ENCODE data around the gene CPSF3. TPM values are rescaled to one million over a fixed set of nuclear protein-coding genes. Genes with fewer than 3 reads are reported as not detected.

Gene CPSF3
- total and polyA plus RNA-seq, 2 of the 8 experiments (the other 6 are each of a cell fraction or from before 2014, with no cell fraction given) = 44.5 to 93.3 TPM

DNA sequence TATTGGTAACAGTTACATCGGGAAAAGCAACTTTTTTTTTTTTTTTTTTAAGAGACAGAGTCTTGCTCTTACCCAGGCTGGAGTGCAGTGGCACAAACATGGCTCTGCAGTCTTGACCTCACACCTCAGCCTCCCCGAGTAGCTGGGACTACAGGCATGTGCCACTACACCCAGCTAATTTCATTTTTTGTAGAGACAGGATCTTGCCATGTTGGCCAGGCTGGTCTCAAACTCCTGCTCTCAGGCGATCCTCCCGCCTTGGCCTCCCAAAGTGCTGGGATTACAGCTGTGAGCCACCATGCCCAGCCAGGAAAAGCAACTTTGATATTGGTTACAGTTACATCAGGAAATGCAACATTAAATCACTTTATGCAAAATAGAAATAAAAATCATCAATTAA lies 4.7 kb upstream of the CPSF3 start:
- FAIRE-seq = no peak
- H2BK20ac ChIP-seq (ENCODE audit: low read length) = no peak overlapping the region
- peaks cover 5% of the 10 kb centered on the region for H3K79me1 ChIP-seq (ENCODE audit: low read depth, low read length)
- DNase-seq (ENCODE audit: low read depth in 1 of 2, low spot score in 2 of 2) = no peak
- peaks cover 0 to 9% (median 6%) of the 10 kb centered on the region in 4 experiments; a peak in 4 of 7 replicates for H3K4me1 ChIP-seq (replicated peaks in 1 of 4; ENCODE audit: control insufficient read depth in 3 of 4, insufficient read depth in 4 of 4, low read length in 3 of 4)
- ChIA-PET POLR2A (ENCODE audit: partially characterized antibody) (no interaction called here), CTCF (ENCODE audit: partially characterized antibody) (interaction anchor here (0.6 to 1.9 kb wide), 3 partner anchors 48 to 307 kb away, joined by 3 to 11 read pairs (median 5); no protein-coding TSS in a partner anchor)
- H3K4me3 ChIP-seq (ENCODE audit: extremely low read depth in 1 of 4, insufficient read depth in 2 of 4, low read depth in 3 of 4, low read length in 4 of 4) = no peak overlapping the region
- no peak overlapping the region for H3K56ac ChIP-seq (replicated peaks; ENCODE audit: insufficient read length, low read depth, low read length)
- no peak overlapping the region for H2AFZ ChIP-seq (ENCODE audit: low read length)
- H3K23ac ChIP-seq (ENCODE audit: insufficient read length) = no peak overlapping the region
- H3K4ac ChIP-seq (replicated peaks; ENCODE audit: insufficient read length, low read depth, low read length) = no peak overlapping the region
- no peak overlapping the region for H2BK15ac ChIP-seq (ENCODE audit: low read length)
- no peak overlapping the region for H2BK120ac ChIP-seq (replicated peaks; ENCODE audit: low read depth, low read length)
- no peak overlapping the region for H3K4me2 ChIP-seq (ENCODE audit: insufficient read depth in 1 of 2, low read depth in 2 of 2, low read length in 2 of 2)
- no peak overlapping the region for H3K27ac ChIP-seq (ENCODE audit: low read depth, low read length)
- H4K91ac ChIP-seq (replicated peaks; ENCODE audit: insufficient read length, low read length) = no peak overlapping the region
- peaks cover 10% of the 10 kb centered on the region for H3K23me2 ChIP-seq (ENCODE audit: low read depth, low read length)
- H3K9ac ChIP-seq (replicated peaks in 1 of 4; ENCODE audit: extremely low read depth in 1 of 4, low read depth in 3 of 4, low read length in 3 of 4) = no peak overlapping the region
- no peak overlapping the region for H2AK5ac ChIP-seq (ENCODE audit: low read depth, low read length)
- H2BK12ac ChIP-seq (ENCODE audit: low read depth, low read length) = no peak overlapping the region
- peaks cover 0 to 9% (median 4%) of the 10 kb centered on the region in 4 experiments; a peak in 4 of 7 replicates for H3K27me3 ChIP-seq (replicated peaks in 1 of 4; ENCODE audit: control insufficient read depth in 3 of 4, extremely low read depth in 1 of 4, insufficient read depth in 3 of 4, low read length in 3 of 4)
- H3K9me3 ChIP-seq (ENCODE audit: insufficient read depth in 2 of 2, low read depth in 1 of 2, low read length in 1 of 2) = no peaks in the 10 kb centered on the region
- H4K20me1 ChIP-seq (replicated peaks in 1 of 2; ENCODE audit: control insufficient read depth in 1 of 2, insufficient read depth in 2 of 2, low read length in 2 of 2) = peaks cover 0 to 1% of the 10 kb centered on the region in 2 experiments
- 91% methylated on average over 4 of the region's 4 CpGs; no CpG with 5 or more reads in 1 of the 2 experiments for WGBS, 2 experiments (ENCODE audit: extremely low coverage in 1 of 2, insufficient coverage in 1 of 2, insufficient read length in 1 of 2, insufficient replicate concordance in 2 of 2, low coverage in 1 of 2, low lambda C conversion rate in 2 of 2, missing lambda C conversion rate in 1 of 2)
- no peak overlapping the region for H2BK5ac ChIP-seq (ENCODE audit: low read depth, low read length)
- H3K79me2 ChIP-seq (ENCODE audit: control insufficient read depth in 1 of 2, insufficient read depth in 2 of 2, low read length in 2 of 2) = peaks cover 0 to 4% of the 10 kb centered on the region in 2 experiments; a peak in 1 of 4 replicates
- no peaks in the 10 kb centered on the region for H3K36me3 ChIP-seq (ENCODE audit: control insufficient read depth in 2 of 4, insufficient read depth in 4 of 4, low read length in 3 of 4)
- H4K8ac ChIP-seq (ENCODE audit: extremely low read depth, insufficient read depth, low read length) = no peak overlapping the region
- H3K14ac ChIP-seq (ENCODE audit: insufficient read length) = no peak overlapping the region
- H4K5ac ChIP-seq (ENCODE audit: insufficient read length, low read depth, low read length) = no peak overlapping the region
- H3K18ac ChIP-seq (ENCODE audit: extremely low read depth, low read length) = no peak overlapping the region
- TF ChIP-seq SP2 (IDR thresholded peaks at IDR 0.05; ENCODE audit: low read length) (no peak), CHD1 (IDR thresholded peaks at IDR 0.05; ENCODE audit: low read depth, low read length) (no peak), NRF1 (IDR thresholded peaks at IDR 0.05; ENCODE audit: low read depth, low read length) (no peak), SAP30 (IDR thresholded peaks at IDR 0.05; ENCODE audit: insufficient read depth, insufficient replicate concordance, low read length) (no peak), E2F6 (IDR thresholded peaks at IDR 0.05) (no peak), HDAC2 (IDR thresholded peaks at IDR 0.05; ENCODE audit: borderline replicate concordance in 1 of 2, low read depth in 2 of 2, low read length in 2 of 2) (no peak), SUZ12 (IDR thresholded peaks at IDR 0.05; ENCODE audit: low read length) (no peak), POLR2A (IDR thresholded peaks at IDR 0.05; ENCODE audit: control extremely low read depth in 1 of 2, low read depth in 2 of 2, low read length in 2 of 2) (no peak), SP1 (IDR thresholded peaks at IDR 0.05; ENCODE audit: low read depth, low read length) (no peak), EGR1 (IDR thresholded peaks at IDR 0.05; ENCODE audit: borderline replicate concordance, low read depth, low read length) (no peak), JUND (IDR thresholded peaks at IDR 0.05; ENCODE audit: low read length) (no peak)
- TF ChIP-seq, protein P1, sequence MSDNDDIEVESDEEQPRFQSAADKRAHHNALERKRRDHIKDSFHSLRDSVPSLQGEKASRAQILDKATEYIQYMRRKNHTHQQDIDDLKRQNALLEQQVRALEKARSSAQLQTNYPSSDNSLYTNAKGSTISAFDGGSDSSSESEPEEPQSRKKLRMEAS (IDR thresholded peaks at IDR 0.05) = no peak
- TF ChIP-seq, protein P2, sequence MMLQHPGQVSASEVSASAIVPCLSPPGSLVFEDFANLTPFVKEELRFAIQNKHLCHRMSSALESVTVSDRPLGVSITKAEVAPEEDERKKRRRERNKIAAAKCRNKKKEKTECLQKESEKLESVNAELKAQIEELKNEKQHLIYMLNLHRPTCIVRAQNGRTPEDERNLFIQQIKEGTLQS (IDR thresholded peaks at IDR 0.05; ENCODE audit: insufficient read depth, low read depth, low read length) = no peak
